Thoracic aorta (tissue), 2 donors: Measurements from ENCODE around the gene ARHGAP4. TPM values are rescaled to one million over a fixed set of nuclear protein-coding genes. Genes with fewer than 3 reads are reported as not detected.

Experiments used
- ATAC-seq: fragments of 150-250 bp; one replicate; pipeline ENCODE4 v1.8.0; 2017; ENCODE audit warnings: low read depth; ENCODE audit not compliant: insufficient number of reproducible peaks, low FRiP score
- DNase-seq: peaks from one replicate; pipeline ENCODE4 v3.0.0-alpha.2; 2020; ENCODE audit warnings: low spot score
- H3K27ac ChIP-seq, 2 donors: fragments of 200-600 bp; sonication (generic); 1 replicate in 1 of 2; 2 replicates in 1 of 2; pipeline ENCODE4 v1.5.1; 2016; ENCODE audit warnings: mild to moderate bottlenecking in 2 of 2, moderate library complexity in 2 of 2
- H3K27me3 ChIP-seq: fragments of 200-600 bp; sonication (generic); replicated peaks from 2 replicates; pipeline ENCODE4 v1.6.0; 2016; ENCODE audit warnings: mild to moderate bottlenecking; ENCODE audit not compliant: insufficient read depth
- H3K36me3 ChIP-seq: fragments of 200-600 bp; sonication (generic); one replicate; pipeline ENCODE4 v1.5.1; 2016
- H3K4me1 ChIP-seq, 2 donors: fragments of 200-600 bp; sonication (generic); 1 replicate in 1 of 2; 2 replicates in 1 of 2; pipeline versions ENCODE4 v1.5.1 to v1.6.0; 2016; ENCODE audit warnings: low read depth in 2 of 2, mild to moderate bottlenecking in 1 of 2; ENCODE audit not compliant: control insufficient read depth in 1 of 2
- H3K4me3 ChIP-seq: fragments of 200-600 bp; sonication (generic); 2 replicates; pipeline ENCODE4 v1.5.1; 2016; ENCODE audit warnings: mild to moderate bottlenecking
- H3K9me3 ChIP-seq: fragments of 200-600 bp; sonication (generic); 2 replicates; pipeline ENCODE4 v1.5.1; 2016
- total RNA-seq, 2 donors: library from RNA; depleted of rRNA; stranded (reverse); fragments of >200 nt; gene quantifications; one replicate each; pipeline versions ENCODE4 v1.1.0 to v1.2.3, GENCODE V29; 2016
- TF ChIP-seq, protein P1 (sequence below): fragments of 200-600 bp; sonication (generic); IDR thresholded peaks from one replicate; pipeline ENCODE4 v1.5.1; 2019; ENCODE audit warnings: antibody characterized with exemption

The ARHGAP4 gene
- total RNA-seq, 2 donors from 2014 or later = 31.7 to 92.1 TPM

DNA sequence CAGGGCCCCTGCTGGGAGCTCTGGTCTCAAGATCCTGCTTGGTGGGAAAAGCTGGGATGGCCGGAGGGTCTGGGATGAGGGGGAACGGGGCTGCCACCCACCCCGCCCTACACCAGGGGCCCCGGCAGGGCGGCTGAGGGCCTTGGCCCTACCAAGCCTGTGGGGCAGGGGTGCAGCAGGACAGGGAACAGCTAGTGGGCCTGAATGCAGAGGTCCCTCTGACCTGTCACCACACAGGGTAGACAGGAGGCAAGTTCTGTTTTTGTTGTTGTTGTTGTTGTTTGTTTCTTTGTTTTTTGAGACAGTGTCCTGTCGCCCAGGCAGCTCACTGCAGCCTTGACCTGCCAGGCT, 18.7 kb upstream of the ARHGAP4 start:
- H3K27ac ChIP-seq = no peak overlapping the region
- no peaks in the 10 kb centered on the region for H3K9me3 ChIP-seq
- TF ChIP-seq, protein P1, sequence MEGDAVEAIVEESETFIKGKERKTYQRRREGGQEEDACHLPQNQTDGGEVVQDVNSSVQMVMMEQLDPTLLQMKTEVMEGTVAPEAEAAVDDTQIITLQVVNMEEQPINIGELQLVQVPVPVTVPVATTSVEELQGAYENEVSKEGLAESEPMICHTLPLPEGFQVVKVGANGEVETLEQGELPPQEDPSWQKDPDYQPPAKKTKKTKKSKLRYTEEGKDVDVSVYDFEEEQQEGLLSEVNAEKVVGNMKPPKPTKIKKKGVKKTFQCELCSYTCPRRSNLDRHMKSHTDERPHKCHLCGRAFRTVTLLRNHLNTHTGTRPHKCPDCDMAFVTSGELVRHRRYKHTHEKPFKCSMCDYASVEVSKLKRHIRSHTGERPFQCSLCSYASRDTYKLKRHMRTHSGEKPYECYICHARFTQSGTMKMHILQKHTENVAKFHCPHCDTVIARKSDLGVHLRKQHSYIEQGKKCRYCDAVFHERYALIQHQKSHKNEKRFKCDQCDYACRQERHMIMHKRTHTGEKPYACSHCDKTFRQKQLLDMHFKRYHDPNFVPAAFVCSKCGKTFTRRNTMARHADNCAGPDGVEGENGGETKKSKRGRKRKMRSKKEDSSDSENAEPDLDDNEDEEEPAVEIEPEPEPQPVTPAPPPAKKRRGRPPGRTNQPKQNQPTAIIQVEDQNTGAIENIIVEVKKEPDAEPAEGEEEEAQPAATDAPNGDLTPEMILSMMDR = no peak
- no peaks in the 10 kb centered on the region for H3K4me1 ChIP-seq
- H3K36me3 ChIP-seq = no peaks in the 10 kb centered on the region
- ATAC-seq (no peak), DNase-seq (no peak)
- peak overlapping the region; percentile 64 for H3K4me3 ChIP-seq
- no peaks in the 10 kb centered on the region for H3K27me3 ChIP-seq

DNA sequence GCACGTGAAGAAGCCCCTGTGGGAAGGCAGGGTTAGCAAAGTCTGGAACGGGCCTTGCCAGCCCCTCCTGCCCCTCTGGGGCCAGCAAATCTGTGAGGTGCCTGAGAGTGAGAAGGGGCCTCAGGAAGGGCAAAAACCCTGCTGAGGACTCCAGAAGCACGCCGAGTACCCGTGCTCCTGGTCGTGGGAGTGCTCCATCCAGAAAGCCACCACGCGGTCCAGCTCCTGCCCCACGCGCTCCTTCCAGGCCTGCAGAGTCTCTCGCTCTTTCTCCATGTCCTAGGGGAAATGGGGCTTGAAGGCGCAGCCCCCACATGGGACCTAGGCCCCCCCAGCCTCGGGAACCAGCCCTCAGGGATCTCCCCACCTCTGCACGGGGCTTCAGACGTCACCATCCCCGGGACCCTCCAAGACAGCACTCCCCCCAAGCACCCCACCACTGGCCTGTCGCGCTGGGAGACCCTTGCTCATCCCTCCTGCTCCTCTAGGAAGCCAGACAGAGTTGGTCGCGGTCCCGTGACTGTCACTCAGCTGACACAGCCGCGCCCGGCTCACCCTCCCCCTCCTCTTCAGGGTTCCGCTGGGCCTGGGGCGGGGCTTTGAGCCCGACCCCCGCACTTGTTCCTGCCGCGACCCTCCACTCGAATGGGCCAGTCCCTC, 18.2 kb upstream of the ARHGAP4 start, which contains the start of gene RENBP:
Gene RENBP, minus strand, starts transcription at position 504 of the 660 bp plus-strand sequence. Its CDS starts 33 bp downstream, at position 471.
- TF ChIP-seq, protein P1 = no peak
- H3K27me3 ChIP-seq = no peaks in the 10 kb centered on the region
- no peak within 1 kb of the TSS for H3K27ac ChIP-seq
- H3K9me3 ChIP-seq = no peaks in the 10 kb centered on the region
- ATAC-seq = no peak
- no peak for DNase-seq
- peak within 1 kb of the TSS; percentile 64 for H3K4me3 ChIP-seq
- no peaks in the 10 kb centered on the region for H3K36me3 ChIP-seq
- H3K4me1 ChIP-seq = no peaks in the 10 kb centered on the region

DNA sequence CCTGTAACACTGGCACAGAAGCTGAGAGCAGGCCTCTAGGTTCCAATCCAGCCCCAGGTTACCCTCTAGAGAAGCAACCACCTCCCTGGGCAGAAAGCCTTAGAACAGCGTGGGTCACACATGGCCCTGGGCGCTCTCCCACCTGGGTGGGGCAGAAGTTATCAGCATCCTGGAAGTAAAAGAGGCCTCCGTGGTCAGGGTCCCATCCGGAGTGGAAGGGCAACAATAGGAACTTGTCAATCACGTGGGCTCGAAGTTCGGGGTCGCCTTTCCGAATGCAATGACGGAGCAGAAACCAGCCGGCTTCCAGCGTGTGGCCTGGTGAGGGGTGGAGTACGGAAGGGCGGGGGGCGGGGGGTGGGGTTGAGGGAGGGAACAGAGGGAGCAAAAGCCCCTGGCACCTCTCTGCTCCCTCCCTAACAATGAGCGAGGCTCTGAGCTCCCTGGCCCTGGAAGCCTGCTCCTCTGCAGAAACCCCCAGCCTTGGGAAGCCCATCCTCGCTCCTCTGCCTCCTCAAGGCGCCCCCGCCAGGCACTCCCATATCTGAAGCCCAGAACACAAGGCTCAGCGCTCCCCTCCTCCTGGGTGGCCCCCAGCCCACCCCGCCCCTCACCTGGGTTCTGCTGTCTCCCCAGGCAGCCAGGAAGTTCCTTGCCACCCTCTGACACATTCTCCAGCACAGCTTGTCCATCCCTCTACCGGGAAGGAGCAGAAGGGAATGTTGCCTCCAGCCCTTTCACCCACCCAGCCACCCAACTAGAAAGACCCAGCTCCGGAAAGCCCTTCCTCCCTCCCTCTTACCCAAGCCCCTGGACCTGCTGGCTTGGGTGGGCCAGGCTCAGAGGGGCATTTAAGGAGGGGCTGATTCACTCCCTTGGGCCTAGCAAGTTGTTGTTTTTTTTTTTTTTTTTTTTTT, 15.5 kb upstream of the ARHGAP4 start:
- H3K4me1 ChIP-seq = no peaks in the 10 kb centered on the region
- DNase-seq = no peak
- no peak for ATAC-seq

DNA sequence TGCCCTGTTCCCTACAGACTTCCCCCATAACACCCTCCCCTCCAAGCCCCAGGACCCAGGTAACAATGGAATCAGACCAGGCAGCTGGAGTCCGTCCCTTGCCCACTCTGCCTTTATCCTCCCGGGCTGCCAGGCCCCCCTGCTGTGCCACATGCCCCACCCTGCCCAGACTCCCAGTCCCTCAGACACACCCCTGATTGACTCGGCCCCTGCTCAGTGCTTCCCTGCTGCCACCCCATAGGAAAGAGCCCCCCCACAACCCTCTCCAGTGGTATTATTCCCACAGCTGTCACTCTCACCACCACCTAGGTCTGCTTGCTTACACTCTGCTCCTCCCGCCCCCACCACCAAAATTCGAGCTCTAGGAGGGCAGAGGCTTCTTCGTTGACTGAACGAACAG, 13.5 kb upstream of the ARHGAP4 start:
- TF ChIP-seq, protein P1 = no peak
- no peak overlapping the region for H3K4me3 ChIP-seq
- H3K36me3 ChIP-seq = no peaks in the 10 kb centered on the region
- H3K27ac ChIP-seq = no peak overlapping the region
- H3K9me3 ChIP-seq = no peaks in the 10 kb centered on the region
- peaks cover 0 to 5% of the 10 kb centered on the region in 2 donors for H3K4me1 ChIP-seq
- DNase-seq (no peak), ATAC-seq (no peak)
- H3K27me3 ChIP-seq = no peaks in the 10 kb centered on the region

More for the DNA sequence above, 15.5 kb upstream of the ARHGAP4 start:
- Histone ChIP-seq H3K36me3 (no peaks in the 10 kb centered on the region), H3K27ac (no peak overlapping the region), H3K27me3 (no peaks in the 10 kb centered on the region), H3K9me3 (no peaks in the 10 kb centered on the region), H3K4me3 (no peak overlapping the region)
- TF ChIP-seq, protein P1 = no peak

DNA sequence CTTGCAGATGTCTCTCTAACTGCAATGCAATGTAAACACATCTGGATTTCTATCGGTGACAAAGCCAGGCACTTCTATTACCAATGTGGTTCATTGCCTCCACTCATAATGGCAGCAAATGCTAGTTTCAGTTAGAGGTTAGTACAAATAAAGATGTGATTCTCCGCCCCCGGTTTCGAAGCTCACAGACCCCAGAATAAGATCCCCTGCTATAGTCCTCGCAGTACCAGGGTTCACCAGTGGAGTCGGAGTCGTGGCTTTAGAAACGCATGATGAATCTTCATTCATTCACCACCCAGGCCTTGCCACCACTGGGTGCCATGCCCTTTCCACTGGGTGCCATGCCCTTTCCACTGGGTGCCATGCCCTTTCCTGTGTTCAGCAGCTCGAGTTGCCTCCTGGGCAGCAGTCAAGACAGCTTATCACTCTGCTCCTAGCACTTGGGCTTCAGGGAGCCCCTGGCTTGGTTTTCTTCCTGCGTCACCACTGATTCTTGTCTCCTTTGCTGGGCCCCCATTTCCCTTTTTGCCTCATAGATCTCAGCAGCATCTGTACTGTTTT, 12.2 kb upstream of the ARHGAP4 start:
- Histone ChIP-seq H3K36me3 (no peaks in the 10 kb centered on the region), H3K4me1 (peaks cover 3 to 14% of the 10 kb centered on the region in 2 donors), H3K27me3 (no peaks in the 10 kb centered on the region), H3K4me3 (no peak overlapping the region), H3K9me3 (no peaks in the 10 kb centered on the region), H3K27ac (no peak overlapping the region)
- ATAC-seq (no peak), DNase-seq (no peak)
- TF ChIP-seq, protein P1 = no peak
